ENCODE measurements around the gene SOBP. TPM values are rescaled to one million over a fixed set of nuclear protein-coding genes. Genes with fewer than 3 reads are reported as not detected.

Gene SOBP
- total RNA-seq, 1 donor from 2014 or later: 15.6 TPM

DNA sequence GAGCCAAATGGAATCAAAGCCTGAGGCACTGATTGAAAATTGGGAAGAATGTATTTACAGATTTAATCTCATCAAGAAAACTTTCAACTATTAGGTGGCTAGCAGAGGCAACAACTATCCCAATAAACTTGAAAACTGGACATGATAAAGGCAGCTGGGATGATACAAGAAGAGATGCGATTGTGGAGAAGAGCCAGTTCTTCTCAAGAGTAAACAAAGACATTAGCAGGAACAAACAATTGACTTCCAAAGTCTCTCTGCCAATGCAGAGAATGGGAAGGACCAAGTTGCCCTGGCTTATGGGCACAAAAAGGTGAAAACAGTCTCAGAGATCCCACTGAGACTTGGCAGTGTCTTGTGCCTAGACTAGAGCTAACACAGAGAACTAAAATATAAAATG lies 132.4 kb downstream of the SOBP start:
- DNase-seq (no peak), ATAC-seq (ENCODE audit: poor library complexity) (no peak)
- intact Hi-C loops (cut with DNase I): no loop called here

DNA sequence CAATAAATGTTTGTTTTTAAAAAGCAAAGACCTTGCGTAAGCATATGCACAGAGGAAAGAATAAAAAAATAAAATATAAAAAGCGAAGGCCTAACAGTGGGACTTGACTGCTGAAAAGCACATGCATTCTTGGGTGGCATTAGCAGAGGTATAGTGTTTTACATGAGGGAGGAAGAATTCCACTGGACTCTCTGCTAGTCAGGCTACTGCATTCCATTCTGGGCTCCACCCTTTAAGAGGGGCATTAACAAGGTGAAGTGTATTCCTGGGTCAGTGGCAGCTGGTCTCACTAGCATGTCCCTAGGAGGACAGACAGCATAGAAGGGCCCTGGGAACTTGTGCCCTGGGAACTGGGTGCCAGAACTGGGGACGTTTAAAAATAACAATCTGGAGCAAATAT lies 134.1 kb downstream of the SOBP start:
- no peak for ATAC-seq (ENCODE audit: poor library complexity)
- intact Hi-C loops (cut with DNase I): no loop called here
- no peak for DNase-seq

DNA sequence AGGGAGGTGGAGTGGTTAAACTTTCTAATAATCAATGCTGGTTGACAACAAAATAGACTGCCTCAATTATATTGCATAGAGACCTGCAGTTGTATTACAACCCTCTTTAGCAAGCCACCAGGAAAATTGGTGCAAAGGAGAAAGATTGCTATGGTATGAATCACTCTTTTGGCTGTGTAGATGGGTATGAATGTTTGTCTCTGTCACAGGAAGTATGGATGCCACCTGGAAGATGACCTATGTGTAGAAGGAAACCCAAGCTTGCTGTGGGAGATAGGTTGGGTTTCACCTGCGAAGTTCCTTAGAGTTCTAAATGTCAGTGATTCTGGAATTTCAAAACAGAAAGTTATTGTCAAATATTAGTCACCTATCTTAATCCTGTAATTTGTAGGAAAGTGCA lies 134.6 kb downstream of the SOBP start:
- DNase-seq: no peak
- ATAC-seq (ENCODE audit: poor library complexity): no peak
- intact Hi-C loops (cut with DNase I): no loop called here

DNA sequence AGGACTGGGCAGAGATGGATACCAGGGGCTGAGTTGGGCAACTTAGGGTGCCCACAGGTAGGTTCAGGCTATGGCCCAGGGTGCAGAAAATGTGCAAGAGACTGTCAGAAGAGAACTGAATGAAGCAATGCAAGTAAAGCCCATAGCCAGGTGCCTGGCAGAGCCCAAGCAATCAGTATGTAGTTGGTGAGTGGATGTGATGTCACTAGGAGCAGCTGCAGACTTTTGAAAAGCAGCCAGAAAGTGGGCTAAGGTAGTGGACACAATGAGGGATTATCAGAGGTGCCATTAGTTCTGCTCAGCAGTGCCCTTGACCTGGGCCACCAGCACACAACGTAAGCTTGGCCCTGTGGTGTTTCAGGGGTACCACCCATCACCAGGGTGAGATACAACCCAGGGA lies 135.3 kb downstream of the SOBP start:
- DNase-seq (no peak), ATAC-seq (ENCODE audit: poor library complexity) (no peak)
- intact Hi-C loops (cut with DNase I): no loop called here

DNA sequence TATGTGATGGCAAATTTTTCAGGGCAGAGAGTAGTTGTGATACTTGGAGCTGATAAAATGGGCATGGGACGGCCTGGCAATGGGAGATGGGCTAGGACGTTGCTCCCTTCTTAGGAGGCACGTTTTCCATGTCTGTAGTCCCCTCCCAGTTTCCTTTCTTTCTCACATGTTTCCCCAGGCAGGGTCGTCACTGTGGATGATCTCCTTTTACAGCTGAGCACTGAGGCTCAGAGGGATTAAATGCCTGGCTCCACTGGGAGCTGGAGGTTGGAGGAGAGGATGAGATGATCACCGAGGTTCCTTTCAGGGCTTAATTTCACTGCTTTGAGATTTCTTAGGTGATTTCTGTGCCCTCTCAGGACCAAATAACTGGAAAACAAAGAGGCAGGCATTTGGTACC lies 136.7 kb downstream of the SOBP start:
- no peak for ATAC-seq (ENCODE audit: poor library complexity)
- intact Hi-C loops (cut with DNase I): no loop called here
- no peak for DNase-seq

DNA sequence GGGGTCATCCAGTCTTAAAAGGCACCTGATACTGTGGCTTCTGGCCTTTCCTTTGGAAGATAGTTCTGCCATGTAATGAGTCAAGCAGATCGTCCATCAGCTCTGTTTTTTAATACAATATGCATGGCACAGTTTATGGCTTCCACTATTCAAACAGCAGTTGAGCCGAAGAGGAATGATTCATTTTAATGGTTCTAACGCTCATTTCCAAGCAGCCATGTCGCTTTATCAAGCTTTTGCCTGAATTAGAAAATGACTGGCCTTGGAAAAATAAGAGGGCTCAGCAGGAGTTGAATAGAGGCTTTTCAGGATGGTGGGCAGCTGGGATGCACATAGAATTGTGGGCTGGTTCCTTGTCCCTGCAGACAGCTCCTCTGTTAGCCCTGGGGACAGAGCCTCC lies 138.1 kb downstream of the SOBP start:
- DNase-seq: no peak
- intact Hi-C loops (cut with DNase I): no loop called here
- no peak for ATAC-seq (ENCODE audit: poor library complexity)

DNA sequence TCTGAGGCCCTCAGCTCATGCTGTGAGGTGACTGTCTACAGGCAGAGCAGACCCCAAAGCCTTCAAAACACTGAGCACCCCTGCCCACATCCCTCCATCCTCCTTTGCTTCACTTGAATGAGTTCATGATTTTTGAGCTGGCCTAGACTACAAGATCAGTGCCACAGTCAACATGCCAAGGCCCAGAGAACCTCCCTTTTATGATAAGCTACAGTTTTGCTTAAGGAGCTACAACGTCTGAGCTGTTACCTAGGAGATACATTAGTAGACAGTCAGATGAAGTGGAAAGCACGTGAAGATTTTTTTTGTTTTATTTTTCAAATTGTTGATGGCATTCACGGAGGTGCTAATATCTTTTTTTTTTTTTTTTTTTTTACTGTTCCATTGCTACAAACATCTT lies 139.0 kb downstream of the SOBP start:
- intact Hi-C loops (cut with DNase I): no loop called here
- DNase-seq: no peak
- no peak for ATAC-seq (ENCODE audit: poor library complexity)

DNA sequence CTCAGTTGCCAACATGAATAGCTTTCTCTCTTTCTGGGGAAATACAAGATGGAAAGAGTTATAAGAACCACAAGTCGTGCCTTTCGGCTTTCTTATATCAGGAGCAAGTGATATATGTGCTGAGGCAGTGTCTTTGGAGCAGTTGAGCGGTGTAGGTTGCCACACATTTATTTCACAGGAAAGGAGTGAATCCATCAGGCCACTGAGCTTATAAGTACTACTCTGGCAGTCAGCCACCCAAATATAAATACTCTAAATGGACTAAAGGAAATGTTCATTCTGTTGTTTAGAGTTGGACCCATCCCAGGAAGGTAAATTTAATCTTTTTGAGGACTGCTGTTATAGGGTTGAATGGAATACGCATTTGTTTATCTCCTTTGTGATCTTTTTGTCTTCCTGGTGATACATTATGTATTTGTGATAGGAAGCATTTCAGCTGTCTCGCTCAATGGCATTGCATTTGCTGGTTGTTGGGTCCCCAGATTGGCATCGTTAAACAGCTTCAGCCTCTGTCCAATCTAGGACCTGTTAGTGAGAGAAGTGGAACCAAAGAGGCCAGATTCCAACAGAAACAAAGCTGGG lies 139.7 kb downstream of the SOBP start:
- ATAC-seq (ENCODE audit: poor library complexity) (no peak), DNase-seq (no peak)
- intact Hi-C loops (cut with DNase I): no loop called here

DNA sequence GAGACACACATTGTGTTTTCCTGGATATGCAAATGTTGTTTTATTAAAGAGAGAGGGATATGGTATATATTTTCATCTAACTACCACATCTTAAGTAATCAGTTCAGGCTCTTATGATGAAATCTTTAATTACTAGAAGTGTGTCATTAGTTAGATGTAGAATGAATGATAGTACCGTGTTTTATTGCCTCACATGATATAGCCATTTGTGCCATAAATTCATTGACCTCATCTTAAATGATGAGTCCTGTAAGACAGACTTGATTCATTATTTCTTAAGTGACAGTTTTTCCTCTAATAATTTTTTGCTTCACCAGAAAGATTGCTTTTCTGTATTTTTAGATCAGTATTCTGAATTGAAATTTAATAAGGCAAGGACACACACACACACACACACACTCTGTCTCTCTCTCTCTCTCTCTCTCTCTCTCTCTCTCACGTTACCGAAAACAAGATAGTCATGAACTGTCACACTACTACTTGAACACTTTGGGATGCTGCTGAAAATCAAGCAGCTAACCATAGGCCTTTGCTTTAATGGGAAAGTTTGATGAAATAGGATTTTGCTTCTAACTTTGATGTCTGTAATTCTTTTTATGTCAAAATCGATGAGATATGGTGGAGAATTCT lies 140.5 kb downstream of the SOBP start:
- ATAC-seq (ENCODE audit: poor library complexity) (no peak), DNase-seq (no peak)
- intact Hi-C loops (cut with DNase I): no loop called here

DNA sequence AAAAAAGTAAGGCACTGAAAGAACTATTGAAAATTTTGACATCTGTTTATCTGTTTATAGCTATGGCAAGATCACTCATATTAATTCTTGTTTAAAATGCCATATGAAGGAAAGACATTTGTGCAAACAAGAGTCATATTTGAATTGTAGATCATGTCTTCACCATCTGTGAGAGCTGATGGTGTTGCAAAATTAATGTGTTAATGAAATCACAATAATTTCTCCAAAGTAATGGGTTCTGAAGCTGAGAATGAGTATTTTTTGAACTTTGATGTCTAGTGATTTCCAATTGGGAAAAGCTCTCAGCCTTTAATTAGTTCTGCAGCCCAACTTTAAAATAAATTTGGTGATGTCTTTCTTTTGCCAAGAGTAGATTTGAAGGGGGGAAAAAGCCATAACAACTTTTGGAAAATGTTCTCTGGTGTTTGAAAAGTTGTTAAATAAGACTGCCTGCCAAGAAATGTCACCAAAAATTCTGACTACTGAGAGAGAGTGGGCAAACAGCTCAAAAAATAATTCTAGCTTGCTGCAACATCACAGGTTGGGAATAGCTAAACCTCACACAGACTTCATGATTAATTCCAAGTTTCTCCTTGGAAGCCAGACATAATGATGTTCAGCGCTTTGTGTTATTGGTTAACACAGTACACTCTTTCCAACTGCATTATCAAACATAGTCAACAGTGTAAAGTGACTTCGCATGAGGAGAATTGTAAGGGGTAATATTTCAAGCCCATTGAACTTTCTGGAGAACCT lies 142.6 kb downstream of the SOBP start:
- peak; percentile 39 for ATAC-seq (ENCODE audit: poor library complexity)
- intact Hi-C loops (cut with DNase I): no loop called here
- DNase-seq: no peak

DNA sequence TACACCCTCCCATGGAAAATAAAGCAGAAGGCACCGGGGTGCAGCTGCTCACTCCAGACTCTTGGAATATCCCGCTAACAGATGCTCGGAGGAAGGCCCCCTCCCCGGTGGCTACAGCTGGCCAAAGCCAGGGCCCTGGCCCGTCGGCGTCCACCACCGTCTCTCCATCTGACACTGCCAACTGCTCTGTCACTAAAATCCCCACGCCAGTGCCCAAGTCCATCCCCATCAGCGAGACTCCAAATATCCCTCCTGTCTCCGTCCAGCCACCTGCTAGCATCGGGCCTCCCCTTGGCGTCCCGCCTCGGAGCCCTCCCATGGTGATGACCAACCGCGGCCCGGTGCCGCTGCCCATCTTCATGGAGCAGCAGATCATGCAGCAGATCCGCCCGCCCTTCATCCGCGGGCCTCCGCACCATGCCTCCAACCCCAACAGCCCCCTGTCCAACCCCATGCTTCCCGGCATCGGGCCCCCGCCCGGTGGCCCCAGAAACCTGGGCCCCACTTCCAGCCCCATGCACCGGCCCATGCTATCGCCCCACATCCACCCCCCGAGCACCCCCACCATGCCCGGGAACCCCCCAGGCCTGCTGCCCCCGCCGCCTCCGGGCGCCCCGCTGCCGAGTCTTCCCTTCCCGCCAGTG lies 143.9 kb downstream of the SOBP start:
- intact Hi-C loops (cut with DNase I): no loop called here
- DNase-seq (peak; percentile 45), ATAC-seq (ENCODE audit: poor library complexity) (peak; percentile 57)

DNA sequence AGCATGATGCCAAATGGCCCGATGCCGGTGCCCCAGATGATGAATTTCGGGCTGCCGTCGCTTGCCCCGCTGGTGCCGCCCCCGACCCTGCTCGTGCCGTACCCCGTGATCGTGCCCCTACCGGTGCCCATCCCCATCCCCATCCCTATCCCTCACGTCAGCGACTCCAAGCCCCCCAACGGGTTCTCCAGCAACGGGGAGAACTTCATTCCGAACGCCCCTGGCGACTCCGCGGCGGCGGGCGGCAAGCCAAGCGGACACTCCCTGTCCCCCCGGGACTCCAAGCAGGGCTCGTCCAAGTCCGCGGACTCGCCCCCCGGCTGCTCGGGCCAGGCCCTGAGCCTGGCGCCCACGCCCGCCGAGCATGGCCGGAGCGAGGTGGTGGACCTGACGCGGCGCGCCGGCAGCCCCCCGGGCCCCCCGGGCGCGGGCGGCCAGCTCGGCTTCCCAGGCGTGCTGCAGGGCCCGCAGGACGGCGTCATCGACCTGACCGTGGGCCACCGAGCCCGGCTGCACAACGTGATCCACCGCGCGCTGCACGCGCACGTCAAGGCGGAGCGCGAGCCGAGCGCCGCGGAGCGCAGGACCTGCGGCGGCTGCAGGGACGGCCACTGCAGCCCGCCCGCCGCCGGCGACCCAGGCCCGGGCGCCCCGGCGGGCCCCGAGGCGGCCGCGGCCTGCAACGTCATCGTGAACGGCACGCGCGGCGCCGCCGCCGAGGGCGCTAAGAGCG lies 144.6 kb downstream of the SOBP start:
- intact Hi-C loops (cut with DNase I): no loop called here
- ATAC-seq (ENCODE audit: poor library complexity) (peak; percentile 69), DNase-seq (peak; percentile 59)

DNA sequence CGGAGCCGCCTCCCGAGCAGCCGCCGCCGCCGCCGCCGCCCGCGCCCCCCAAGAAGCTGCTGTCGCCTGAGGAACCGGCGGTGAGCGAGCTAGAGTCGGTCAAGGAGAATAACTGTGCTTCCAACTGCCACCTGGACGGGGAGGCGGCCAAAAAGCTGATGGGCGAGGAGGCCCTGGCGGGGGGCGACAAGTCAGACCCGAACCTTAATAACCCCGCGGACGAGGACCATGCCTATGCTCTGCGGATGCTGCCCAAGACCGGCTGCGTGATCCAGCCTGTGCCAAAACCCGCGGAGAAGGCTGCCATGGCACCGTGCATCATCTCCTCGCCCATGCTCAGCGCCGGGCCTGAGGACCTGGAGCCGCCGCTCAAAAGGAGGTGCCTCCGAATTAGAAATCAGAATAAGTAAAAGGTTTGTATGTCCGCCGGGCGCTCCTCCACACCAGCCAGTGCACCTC lies 145.2 kb downstream of the SOBP start:
- DNase-seq (no peak), ATAC-seq (ENCODE audit: poor library complexity) (no peak)
- intact Hi-C loops (cut with DNase I): no loop called here

DNA sequence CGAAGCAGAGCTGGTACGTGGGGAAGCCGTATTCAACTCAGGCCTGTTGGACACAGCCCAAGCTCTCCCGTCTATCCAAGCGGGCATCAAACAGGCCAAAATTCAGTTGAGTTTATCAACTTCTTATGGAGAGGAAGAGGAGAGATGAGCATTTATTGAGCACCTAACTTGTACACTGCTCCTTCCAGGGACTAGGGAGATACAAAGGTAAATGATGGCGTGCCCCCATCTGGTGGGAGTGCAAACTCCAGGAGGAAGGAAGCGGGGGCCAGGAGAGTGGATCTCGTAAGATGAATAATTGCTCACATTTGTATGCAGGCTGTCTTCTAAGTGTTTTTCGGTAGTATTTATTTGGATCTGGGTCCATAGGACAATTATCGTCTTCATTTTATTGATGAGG lies 146.6 kb downstream of the SOBP start:
- intact Hi-C loops (cut with DNase I): no loop called here
- DNase-seq (no peak), ATAC-seq (ENCODE audit: poor library complexity) (no peak)

DNA sequence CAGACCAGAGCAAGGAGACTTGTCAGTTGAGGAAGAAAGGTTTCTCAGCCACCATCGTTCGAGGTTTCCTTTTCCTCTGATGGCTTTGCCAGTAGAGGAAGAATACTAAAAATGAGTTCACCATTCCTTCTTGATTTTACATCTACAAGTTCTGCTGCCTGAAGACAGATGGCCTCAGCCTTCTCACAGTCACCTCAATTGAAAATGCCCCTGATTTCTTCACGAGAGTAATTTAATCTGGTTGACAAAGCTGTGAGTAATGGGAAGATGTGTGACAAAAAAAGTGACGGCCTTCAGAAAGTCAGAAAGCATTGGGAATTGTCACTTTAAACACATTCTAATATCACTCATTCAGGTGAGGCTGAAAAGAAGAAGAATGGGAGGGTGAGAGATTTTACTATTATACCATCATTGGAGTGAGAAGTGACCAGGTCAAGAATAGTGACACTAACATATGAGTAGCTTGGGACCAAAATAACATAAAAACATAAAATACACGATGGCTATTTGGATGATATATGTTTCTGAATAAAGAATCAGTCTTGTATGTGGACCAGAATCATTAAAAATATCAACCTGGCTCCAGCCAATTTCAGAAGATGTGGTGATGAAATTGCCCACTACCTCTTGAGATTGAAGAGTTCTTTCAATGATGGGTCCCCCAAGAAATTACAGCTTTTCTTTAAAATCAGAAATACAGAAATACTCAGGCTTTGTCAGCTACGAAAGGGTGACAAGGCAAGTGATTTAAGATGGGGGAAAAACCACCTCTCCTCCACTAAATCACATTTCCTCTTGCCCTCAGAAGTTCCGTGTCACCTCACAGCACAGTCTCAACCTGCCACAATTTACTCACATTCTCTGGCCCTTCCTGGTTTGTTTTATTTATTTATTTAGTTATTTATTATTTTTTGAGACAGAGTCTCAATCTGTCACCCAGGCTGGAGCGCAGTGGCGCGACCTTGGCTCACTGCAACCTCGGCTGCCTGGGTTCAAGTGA lies 147.7 kb downstream of the SOBP start:
- intact Hi-C loops (cut with DNase I): no loop called here
- ATAC-seq (ENCODE audit: poor library complexity): no peak
- DNase-seq: no peak

DNA sequence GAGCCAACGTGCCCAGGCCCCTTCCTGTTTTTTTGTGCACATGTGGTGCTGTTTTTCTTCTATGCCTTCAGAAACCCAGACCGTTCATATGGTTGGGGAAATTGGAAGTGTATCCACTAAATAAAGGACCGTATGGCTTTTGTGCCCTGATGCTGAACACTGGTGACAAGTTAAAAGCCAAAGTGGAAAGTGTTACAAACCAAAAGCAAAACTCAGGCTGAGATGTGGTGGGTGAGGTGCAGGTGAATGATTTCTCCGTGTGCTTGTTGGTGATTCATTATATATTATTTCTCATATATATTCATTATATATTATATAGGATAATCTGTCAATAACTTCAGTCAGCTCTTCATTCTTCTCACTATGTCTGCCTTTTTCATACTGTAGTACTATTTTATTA lies 148.6 kb downstream of the SOBP start:
- no peak for DNase-seq
- ATAC-seq (ENCODE audit: poor library complexity): no peak
- intact Hi-C loops (cut with DNase I): no loop called here

DNA sequence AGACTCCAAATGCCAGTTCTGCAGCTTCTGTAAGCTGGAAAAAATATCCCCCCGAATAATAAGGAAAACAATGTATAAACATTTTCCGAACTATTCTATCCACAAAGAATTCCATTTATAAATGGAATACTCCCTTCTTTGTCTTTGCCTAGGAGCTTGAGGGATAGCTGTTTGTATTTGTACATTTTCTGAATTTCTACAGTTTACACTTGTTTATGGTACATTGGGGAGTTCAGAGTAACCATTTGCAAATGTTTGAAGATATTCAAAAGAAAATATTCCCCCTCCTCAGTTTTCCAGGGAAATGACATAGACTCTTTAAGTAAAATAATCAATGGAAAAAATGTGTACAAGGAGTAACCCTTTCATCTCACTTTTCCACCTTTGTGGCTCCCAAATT lies 149.6 kb downstream of the SOBP start:
- intact Hi-C loops (cut with DNase I): no loop called here
- ATAC-seq (ENCODE audit: poor library complexity): no peak
- no peak for DNase-seq

DNA sequence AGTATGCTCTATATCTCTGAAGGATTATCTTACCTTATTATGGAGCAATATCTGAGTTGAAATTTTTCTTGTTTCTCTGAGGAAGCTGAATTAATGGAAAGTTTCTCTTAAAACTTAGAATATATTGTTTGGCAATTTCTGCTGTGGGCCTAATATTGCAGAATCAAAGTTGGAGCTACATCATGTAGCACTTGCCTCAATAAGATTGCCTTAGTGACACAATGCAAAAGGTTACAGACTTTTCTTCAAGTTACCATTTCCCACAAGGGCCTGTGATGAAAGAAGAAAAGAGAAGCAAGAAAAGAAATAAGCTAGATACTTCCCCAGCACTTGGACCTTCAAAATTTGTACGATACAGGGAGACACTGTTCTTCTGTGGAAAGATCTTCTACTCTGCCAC lies 151.2 kb downstream of the SOBP start:
- ATAC-seq (ENCODE audit: poor library complexity): peak; percentile 8
- intact Hi-C loops (cut with DNase I): no loop called here
- no peak for DNase-seq
